PC-3 (cell line): Measurements from ENCODE around the gene GTF3C5. TPM values are rescaled to one million over a fixed set of nuclear protein-coding genes. Genes with fewer than 3 reads are reported as not detected.

Experiments used
- ATAC-seq: fragments of 200-7000 bp; cut with Tn5 transposase; 2 replicates; pipeline ENCODE4 v1.9.1; 2020; ENCODE audit warnings: mild to moderate bottlenecking, moderate library complexity
- BruUV-seq: library from RNA; stranded (reverse); fragments of 400-500 nt; replicated peaks from 2 replicates; lab custom pipeline; 2021; lab: Mats Ljungman, UMichigan
- CTCF ChIA-PET: fragments of 300-600 bp; sonication (Branson Sonifier 250); formaldehyde crosslinking; loops from one replicate; lab custom pipeline; 2022; ENCODE audit warnings: antibody characterized with exemption; lab: Charles Lee
- POLR2A ChIA-PET: fragments of 300-600 bp; sonication (Branson Sonifier 250); formaldehyde crosslinking; loops from one replicate; lab custom pipeline; 2022; ENCODE audit warnings: antibody characterized with exemption; ENCODE audit not compliant: unreplicated experiment; lab: Charles Lee
- DNase-seq: peaks from one replicate; pipeline ENCODE4 v3.0.0-alpha.2; 2015
- H2AFZ ChIP-seq: fragments of 300-600 bp; sonication (generic); 2 replicates; pipeline ENCODE4 v1.6.0; 2016; ENCODE audit warnings: antibody characterized with exemption, low read length
- H3F3A ChIP-seq: fragments of 300-600 bp; sonication (generic); one replicate; pipeline ENCODE4 v1.6.0; 2017; ENCODE audit warnings: antibody characterized with exemption, low read length, control low read depth, mild to moderate bottlenecking; ENCODE audit not compliant: unreplicated experiment
- H3K27ac ChIP-seq: fragments of 300-600 bp; sonication (generic); 2 replicates; pipeline ENCODE4 v1.5.1; 2016; ENCODE audit warnings: mild to moderate bottlenecking, low read length
- H3K27me3 ChIP-seq: fragments of 300-600 bp; sonication (generic); 2 replicates; pipeline ENCODE4 v1.6.1; 2016; ENCODE audit warnings: low read length, mixed read lengths
- H3K36me3 ChIP-seq: fragments of 300-600 bp; sonication (generic); 2 replicates; pipeline ENCODE4 v1.6.1; 2016; ENCODE audit warnings: low read depth, mixed run types, low read length, mixed read lengths
- H3K4me1 ChIP-seq: fragments of 300-600 bp; sonication (generic); 2 replicates; pipeline ENCODE4 v1.5.1; 2016; ENCODE audit warnings: low read length; ENCODE audit not compliant: insufficient read depth
- H3K4me2 ChIP-seq: fragments of 300-600 bp; sonication (generic); 2 replicates; pipeline ENCODE4 v1.6.0; 2016; ENCODE audit warnings: low read length
- H3K4me3 ChIP-seq: fragments of 300-600 bp; sonication (generic); 2 replicates; pipeline ENCODE4 v1.5.1; 2016; ENCODE audit warnings: mild to moderate bottlenecking, low read length, mixed read lengths
- H3K79me2 ChIP-seq: fragments of 300-600 bp; sonication (generic); 2 replicates; pipeline ENCODE4 v1.6.1; 2017; ENCODE audit warnings: low read length, mixed read lengths
- H3K9ac ChIP-seq: fragments of 300-600 bp; sonication (generic); 2 replicates; pipeline ENCODE4 v1.6.0; 2016; ENCODE audit warnings: mild to moderate bottlenecking, low read length
- H3K9me2 ChIP-seq: fragments of 300-600 bp; sonication (generic); replicated peaks from 2 replicates; pipeline ENCODE4 v1.6.1; 2016; ENCODE audit warnings: mixed run types, low read length, mixed read lengths
- H3K9me3 ChIP-seq: fragments of 300-600 bp; sonication (generic); 2 replicates; pipeline ENCODE4 v1.6.1; 2016; ENCODE audit warnings: low read length, mixed read lengths
- H4K20me1 ChIP-seq: fragments of 300-600 bp; sonication (generic); 2 replicates; pipeline ENCODE4 v1.6.1; 2016; ENCODE audit warnings: low read length, mixed read lengths
- CTCF ChIP-seq: fragments of 300-600 bp; sonication (generic); conservative IDR thresholded peaks from 2 replicates; pipeline ENCODE4 v1.5.1; 2017; ENCODE audit warnings: antibody characterized with exemption, low read depth, mild to moderate bottlenecking, low read length
- EZH2 ChIP-seq: fragments of 300-600 bp; sonication (generic); IDR thresholded peaks from one replicate; pipeline ENCODE4 v1.6.1; 2017; ENCODE audit warnings: antibody characterized with exemption, mild to moderate bottlenecking, low read length; ENCODE audit not compliant: unreplicated experiment
- EZH2phosphoT487 ChIP-seq: fragments of 300-600 bp; sonication (generic); IDR thresholded peaks from 2 replicates; pipeline ENCODE4 v1.6.1; 2018; ENCODE audit warnings: mild to moderate bottlenecking, antibody characterized with exemption, low read length, borderline replicate concordance
- intact Hi-C: fragments of 100-400 bp; cut with micrococcal nuclease; formaldehyde crosslinking; loops from 2 replicates; pipeline ENCODE4 v1.9.0; 2023
- total RNA-seq: library from RNA; depleted of rRNA; stranded (reverse); fragments of >200 nt; gene quantifications from 2 replicates; pipeline ENCODE4 v1.2.3, GENCODE V29; 2014

Gene GTF3C5
- total RNA-seq, 1 experiment from 2014 or later, result 78.5 TPM

DNA sequence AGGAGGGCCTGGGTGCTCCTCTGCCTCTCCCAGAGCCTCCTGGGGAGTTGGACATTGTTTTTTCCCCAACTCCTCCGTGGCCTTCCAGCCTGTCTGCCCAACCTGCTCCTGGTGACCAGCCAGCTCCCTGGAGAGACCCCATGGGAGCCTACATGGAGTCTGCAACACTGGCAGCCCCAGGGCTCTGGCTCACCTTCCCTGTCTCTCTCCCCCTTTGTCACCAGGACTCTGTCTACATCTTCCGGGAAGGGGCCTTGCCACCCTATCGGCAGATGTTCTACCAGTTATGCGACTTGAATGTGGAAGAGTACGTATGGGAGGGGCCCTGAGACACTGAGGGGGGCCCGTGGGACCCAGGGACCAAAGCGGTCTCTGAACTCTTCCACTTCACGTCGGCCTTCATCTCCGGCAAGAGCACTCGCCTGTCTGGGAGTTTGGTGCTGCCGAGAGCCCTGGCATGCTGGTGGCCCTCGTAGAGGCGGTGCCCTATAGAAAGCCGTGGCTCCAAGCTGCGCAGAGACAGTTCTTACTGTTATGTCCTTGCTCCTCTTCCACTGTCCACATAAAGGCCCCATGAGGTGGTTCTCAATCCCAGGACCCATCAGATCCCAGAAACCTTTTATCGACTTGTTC is 25.1 kb downstream of the GTF3C5 start:
- Histone ChIP-seq H3F3A (no peaks in the 10 kb centered on the region), H3K27me3 (no peaks in the 10 kb centered on the region), H3K4me2 (no peak overlapping the region), H3K36me3 (peaks cover 3% of the 10 kb centered on the region; the same call in 1 of the 2 replicates), H4K20me1 (no peaks in the 10 kb centered on the region), H3K9ac (no peak overlapping the region), H2AFZ (no peak overlapping the region), H3K79me2 (no peaks in the 10 kb centered on the region), H3K4me3 (no peak overlapping the region), H3K4me1 (no peaks in the 10 kb centered on the region), H3K9me2 (no peaks in the 10 kb centered on the region), H3K9me3 (no peaks in the 10 kb centered on the region), H3K27ac (no peak overlapping the region)
- CTCF ChIA-PET, result no interaction called here
- BruUV-seq, result no TSS peak
- intact Hi-C loops, result no loop called here
- ATAC-seq, result no peak
- POLR2A ChIA-PET, result no interaction called here
- no peak for TF ChIP-seq CTCF
- no peak for TF ChIP-seq EZH2phosphoT487
- no peak for TF ChIP-seq EZH2
- DNase-seq, result no peak

DNA sequence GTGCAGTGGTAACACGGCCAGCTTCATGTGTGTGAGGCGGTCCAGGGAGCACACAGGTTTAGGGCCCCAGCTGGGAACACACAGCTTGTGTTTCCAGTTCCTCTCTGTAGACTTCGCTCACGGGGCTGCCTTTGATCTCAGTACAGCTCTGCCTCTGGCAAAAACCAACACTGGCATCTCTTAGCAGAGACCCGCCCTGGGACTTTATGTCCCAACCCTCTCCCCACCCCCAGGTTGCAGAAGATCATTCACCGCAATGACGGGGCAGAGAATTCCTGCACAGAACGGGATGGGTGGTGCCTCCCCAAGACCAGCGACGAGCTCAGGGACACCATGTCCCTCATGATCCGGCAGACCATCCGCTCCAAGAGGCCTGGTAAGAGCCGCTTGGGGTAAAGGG is 25.7 kb downstream of the GTF3C5 start:
- TF ChIP-seq EZH2 (no peak), EZH2phosphoT487 (no peak), CTCF (no peak)
- H3K36me3 ChIP-seq, result peaks cover 3% of the 10 kb centered on the region; the same call in 1 of the 2 replicates
- ATAC-seq, result no peak
- CTCF ChIA-PET, result no interaction called here
- intact Hi-C loops, result no loop called here
- no TSS peak for BruUV-seq
- H3K4me2 ChIP-seq, result no peak overlapping the region
- H3K79me2 ChIP-seq, result no peaks in the 10 kb centered on the region
- POLR2A ChIA-PET, result no interaction called here
- no peaks in the 10 kb centered on the region for H4K20me1 ChIP-seq
- no peak overlapping the region for H3K27ac ChIP-seq
- no peak overlapping the region for H2AFZ ChIP-seq
- no peaks in the 10 kb centered on the region for H3F3A ChIP-seq
- no peaks in the 10 kb centered on the region for H3K4me1 ChIP-seq
- no peaks in the 10 kb centered on the region for H3K9me2 ChIP-seq
- no peaks in the 10 kb centered on the region for H3K9me3 ChIP-seq
- no peak overlapping the region for H3K9ac ChIP-seq
- no peak for DNase-seq
- no peaks in the 10 kb centered on the region for H3K27me3 ChIP-seq
- no peak overlapping the region for H3K4me3 ChIP-seq

DNA sequence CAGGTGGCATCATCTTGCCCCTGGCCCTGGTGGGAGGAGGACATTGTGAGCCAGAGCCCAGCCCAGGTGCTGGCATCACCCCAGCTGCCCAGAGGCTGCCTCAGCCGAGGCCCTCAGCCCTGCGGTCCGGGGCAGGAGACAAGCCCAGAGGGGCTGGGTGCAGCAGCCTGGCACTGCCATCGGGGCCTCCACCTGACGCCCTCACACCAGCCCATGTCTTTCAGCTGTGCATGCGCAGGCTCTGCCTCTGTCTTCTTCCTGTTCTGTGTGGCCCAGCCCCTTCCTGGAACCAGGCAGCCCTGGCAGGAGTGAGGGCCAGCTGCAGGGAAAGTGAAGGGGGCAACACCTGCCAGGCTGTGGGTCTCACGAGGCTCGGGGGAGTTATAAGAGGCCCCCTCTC is 26.2 kb downstream of the GTF3C5 start:
- TF ChIP-seq EZH2 (no peak), CTCF (no peak), EZH2phosphoT487 (no peak)
- Histone ChIP-seq H3K27ac (no peak overlapping the region), H3K36me3 (peaks cover 3% of the 10 kb centered on the region; the same call in 1 of the 2 replicates), H3K9ac (no peak overlapping the region), H3K9me2 (no peaks in the 10 kb centered on the region), H3K27me3 (no peaks in the 10 kb centered on the region), H3K4me1 (no peaks in the 10 kb centered on the region), H3K4me2 (no peak overlapping the region), H3K9me3 (no peaks in the 10 kb centered on the region), H3K79me2 (no peaks in the 10 kb centered on the region), H4K20me1 (no peaks in the 10 kb centered on the region), H3F3A (no peaks in the 10 kb centered on the region), H2AFZ (no peak overlapping the region), H3K4me3 (no peak overlapping the region)
- ChIA-PET POLR2A (no interaction called here), CTCF (no interaction called here)
- no peak for ATAC-seq
- DNase-seq, result no peak
- BruUV-seq, result no TSS peak
- intact Hi-C loops, result no loop called here
